ENCODE results near the gene CKAP2. TPM values are rescaled to one million over a fixed set of nuclear protein-coding genes. Genes with fewer than 3 reads are reported as not detected.

Gene CKAP2
- total RNA-seq, 1 donor from 2014 or later, result 27.3 TPM

- no peak for DNase-seq
- H3K4me1 Mint-ChIP-seq (ENCODE audit: low read depth, unreplicated experiment), result peaks cover 4% of the 10 kb centered on the region
- H3K36me3 Mint-ChIP-seq (ENCODE audit: unreplicated experiment), result no peaks in the 10 kb centered on the region
- no peak overlapping the region for H3K27ac Mint-ChIP-seq (ENCODE audit: unreplicated experiment)
- peaks cover 3% of the 10 kb centered on the region for H3K9me3 Mint-ChIP-seq (ENCODE audit: unreplicated experiment)
- H3K4me3 Mint-ChIP-seq (ENCODE audit: unreplicated experiment), result no peak overlapping the region
- TF ChIP-seq, protein P1, sequence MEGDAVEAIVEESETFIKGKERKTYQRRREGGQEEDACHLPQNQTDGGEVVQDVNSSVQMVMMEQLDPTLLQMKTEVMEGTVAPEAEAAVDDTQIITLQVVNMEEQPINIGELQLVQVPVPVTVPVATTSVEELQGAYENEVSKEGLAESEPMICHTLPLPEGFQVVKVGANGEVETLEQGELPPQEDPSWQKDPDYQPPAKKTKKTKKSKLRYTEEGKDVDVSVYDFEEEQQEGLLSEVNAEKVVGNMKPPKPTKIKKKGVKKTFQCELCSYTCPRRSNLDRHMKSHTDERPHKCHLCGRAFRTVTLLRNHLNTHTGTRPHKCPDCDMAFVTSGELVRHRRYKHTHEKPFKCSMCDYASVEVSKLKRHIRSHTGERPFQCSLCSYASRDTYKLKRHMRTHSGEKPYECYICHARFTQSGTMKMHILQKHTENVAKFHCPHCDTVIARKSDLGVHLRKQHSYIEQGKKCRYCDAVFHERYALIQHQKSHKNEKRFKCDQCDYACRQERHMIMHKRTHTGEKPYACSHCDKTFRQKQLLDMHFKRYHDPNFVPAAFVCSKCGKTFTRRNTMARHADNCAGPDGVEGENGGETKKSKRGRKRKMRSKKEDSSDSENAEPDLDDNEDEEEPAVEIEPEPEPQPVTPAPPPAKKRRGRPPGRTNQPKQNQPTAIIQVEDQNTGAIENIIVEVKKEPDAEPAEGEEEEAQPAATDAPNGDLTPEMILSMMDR (IDR thresholded peaks at IDR 0.05; ENCODE audit: partially characterized antibody, unreplicated experiment), result no peak
- H3K27me3 Mint-ChIP-seq (ENCODE audit: unreplicated experiment), result no peaks in the 10 kb centered on the region
Observed at GRCh38 chr13:52447815-52448552, 7.3 kb upstream of the CKAP2 start.

GRCh38 chr13:52449331-52450011 lies 5.8 kb upstream of the CKAP2 start:
- Mint-ChIP-seq H3K4me3 (ENCODE audit: unreplicated experiment) (peak overlapping the region; percentile 97), H3K27ac (ENCODE audit: unreplicated experiment) (peak overlapping the region; percentile 77), H3K27me3 (ENCODE audit: unreplicated experiment) (no peaks in the 10 kb centered on the region), H3K9me3 (ENCODE audit: unreplicated experiment) (peaks cover 5% of the 10 kb centered on the region), H3K4me1 (ENCODE audit: low read depth, unreplicated experiment) (peaks cover 6% of the 10 kb centered on the region), H3K36me3 (ENCODE audit: unreplicated experiment) (no peaks in the 10 kb centered on the region)
- no peak for DNase-seq
- TF ChIP-seq, protein P1 (IDR thresholded peaks at IDR 0.05; ENCODE audit: partially characterized antibody, unreplicated experiment), result no peak

DNA sequence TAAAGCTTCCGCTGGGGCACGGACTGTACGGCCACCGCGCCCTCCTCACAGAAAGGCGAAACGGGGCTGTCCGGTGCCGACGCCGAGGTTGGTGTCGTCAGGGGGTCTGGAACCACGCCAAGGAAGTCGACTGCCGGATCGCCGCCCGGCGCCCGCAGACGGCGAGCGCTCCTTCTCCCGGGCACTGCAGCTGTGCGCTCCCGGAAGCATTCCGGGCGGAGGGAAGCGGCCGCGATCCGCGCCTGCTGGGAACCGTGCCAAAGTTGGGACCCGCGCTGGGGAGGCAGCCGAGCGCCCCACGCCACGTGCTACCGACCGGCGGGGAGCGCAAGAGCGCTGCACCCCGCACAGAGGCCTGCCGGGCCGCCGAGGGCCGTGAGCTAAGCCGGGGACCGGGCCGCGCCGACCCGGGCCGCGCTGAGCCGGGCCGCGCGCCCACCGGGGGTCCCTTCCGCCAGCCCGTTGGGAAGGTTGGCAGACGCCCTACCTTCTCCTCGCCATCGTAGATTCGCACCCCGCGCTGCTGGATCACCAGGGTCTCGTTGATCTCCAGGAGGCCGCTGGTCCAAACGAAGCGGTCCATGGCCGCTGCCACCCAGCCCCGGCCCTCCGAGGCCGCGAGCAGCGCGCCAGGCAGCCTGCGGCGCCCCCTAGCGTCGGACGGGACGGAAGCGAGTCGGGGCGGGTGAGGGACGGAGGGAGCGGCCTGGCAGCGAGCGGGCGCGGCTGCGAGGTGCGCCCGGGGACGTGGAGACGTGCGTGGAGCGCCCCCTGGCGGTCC lies 5.1 kb upstream of the CKAP2 start, which contains the start of gene VPS36:
TSS of gene VPS36 (minus strand) at position 623 of the 781 bp plus-strand sequence. CDS start at position 583, 40 bp downstream.
- Mint-ChIP-seq H3K36me3 (ENCODE audit: unreplicated experiment) (no peaks in the 10 kb centered on the region), H3K4me3 (ENCODE audit: unreplicated experiment) (peak within 1 kb of the TSS; percentile 97), H3K27me3 (ENCODE audit: unreplicated experiment) (no peaks in the 10 kb centered on the region), H3K9me3 (ENCODE audit: unreplicated experiment) (peaks cover 6% of the 10 kb centered on the region), H3K27ac (ENCODE audit: unreplicated experiment) (peak within 1 kb of the TSS; percentile 77), H3K4me1 (ENCODE audit: low read depth, unreplicated experiment) (peaks cover 6% of the 10 kb centered on the region)
- DNase-seq, result peak; percentile 98
- TF ChIP-seq, protein P1 (IDR thresholded peaks at IDR 0.05; ENCODE audit: partially characterized antibody, unreplicated experiment), result peak; percentile 100

DNA sequence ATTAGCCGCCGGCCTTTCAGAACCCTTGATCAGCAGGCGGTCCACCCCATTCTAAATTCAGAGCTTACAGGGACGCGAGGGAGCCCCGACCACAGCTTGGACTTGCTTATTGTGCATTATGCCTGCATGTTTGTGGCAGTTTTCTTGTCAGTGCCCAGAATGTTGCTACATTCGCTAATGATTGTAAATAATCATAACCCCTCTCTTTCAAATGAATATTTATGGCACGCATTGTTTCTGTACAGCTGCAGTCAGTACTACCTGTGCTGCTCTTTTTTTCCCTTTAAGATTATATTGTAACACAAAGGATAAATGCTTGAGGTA lies 4.5 kb upstream of the CKAP2 start:
- DNase-seq, result no peak
- Mint-ChIP-seq H3K27ac (ENCODE audit: unreplicated experiment) (peak overlapping the region; percentile 4), H3K4me3 (ENCODE audit: unreplicated experiment) (peak overlapping the region; percentile 71), H3K9me3 (ENCODE audit: unreplicated experiment) (peaks cover 6% of the 10 kb centered on the region), H3K4me1 (ENCODE audit: low read depth, unreplicated experiment) (peaks cover 6% of the 10 kb centered on the region), H3K27me3 (ENCODE audit: unreplicated experiment) (no peaks in the 10 kb centered on the region), H3K36me3 (ENCODE audit: unreplicated experiment) (no peaks in the 10 kb centered on the region)
- TF ChIP-seq, protein P1 (IDR thresholded peaks at IDR 0.05; ENCODE audit: partially characterized antibody, unreplicated experiment), result peak; percentile 22
